ENCODE data around the gene SLC10A7.

SLC10A7 gene

GRCh38 chr4:146310319-146311021, 211.3 kb downstream of the SLC10A7 start:
- no peak for DNase-seq (ENCODE audit: low spot score)

GRCh38 chr4:146308951-146309350, 212.8 kb downstream of the SLC10A7 start:
- no peak for DNase-seq (ENCODE audit: low spot score)

- DNase-seq (ENCODE audit: low spot score): no peak
These were observed 218.9 kb downstream of the SLC10A7 start for GRCh38 chr4:146302822-146303221.

GRCh38 chr4:146299607-146300006, 222.1 kb downstream of the SLC10A7 start:
- DNase-seq (ENCODE audit: low spot score): no peak

GRCh38 chr4:146294776-146295175, 227.0 kb downstream of the SLC10A7 start:
- no peak for DNase-seq (ENCODE audit: low spot score)

- no peak for DNase-seq (ENCODE audit: low spot score)
These were observed 229.2 kb downstream of the SLC10A7 start for GRCh38 chr4:146292508-146292907.

GRCh38 chr4:146291313-146291712, 230.4 kb downstream of the SLC10A7 start:
- peak; percentile 8 for DNase-seq (ENCODE audit: low spot score)

GRCh38 chr4:146288193-146288592, 233.5 kb downstream of the SLC10A7 start:
- DNase-seq (ENCODE audit: low spot score): no peak

GRCh38 chr4:146285037-146285436, 236.7 kb downstream of the SLC10A7 start:
- no peak for DNase-seq (ENCODE audit: low spot score)

- DNase-seq (ENCODE audit: low spot score): no peak
These were observed 237.7 kb downstream of the SLC10A7 start for GRCh38 chr4:146283758-146284651.

GRCh38 chr4:146282657-146283056, 239.1 kb downstream of the SLC10A7 start:
- DNase-seq (ENCODE audit: low spot score): no peak

- DNase-seq (ENCODE audit: low spot score): no peak
These were observed 242.8 kb downstream of the SLC10A7 start for GRCh38 chr4:146278986-146279385.

GRCh38 chr4:146275370-146275769, 246.4 kb downstream of the SLC10A7 start:
- DNase-seq (ENCODE audit: low spot score): no peak

GRCh38 chr4:146274774-146275173, 247.0 kb downstream of the SLC10A7 start:
- DNase-seq (ENCODE audit: low spot score): no peak

- DNase-seq (ENCODE audit: low spot score): no peak
These were observed 248.4 kb downstream of the SLC10A7 start for GRCh38 chr4:146273204-146273901.

GRCh38 chr4:146271466-146271865, 250.3 kb downstream of the SLC10A7 start:
- no peak for DNase-seq (ENCODE audit: low spot score)

- DNase-seq (ENCODE audit: low spot score): no peak
These were observed 252.5 kb downstream of the SLC10A7 start for GRCh38 chr4:146269228-146269653.

GRCh38 chr4:146267826-146268225, 253.9 kb downstream of the SLC10A7 start:
- DNase-seq (ENCODE audit: low spot score): no peak

- no peak for DNase-seq (ENCODE audit: low spot score)
These were observed 255.7 kb downstream of the SLC10A7 start for GRCh38 chr4:146265950-146266490.

- no peak for DNase-seq (ENCODE audit: low spot score)
These were observed 257.9 kb downstream of the SLC10A7 start for GRCh38 chr4:146263793-146264192.

GRCh38 chr4:146261041-146261440, 260.7 kb downstream of the SLC10A7 start:
- DNase-seq (ENCODE audit: low spot score): no peak

- no peak for DNase-seq (ENCODE audit: low spot score)
These were observed 261.2 kb downstream of the SLC10A7 start for GRCh38 chr4:146260521-146260920.

Measured in iPS-NIHi11 (cell line).